IMR-90 (cell line): ENCODE results near the gene MUC6. TPM values are rescaled to one million over a fixed set of nuclear protein-coding genes. Genes with fewer than 3 reads are reported as not detected.

Source experiments
- ATAC-seq: fragments of 200-7000 bp; cut with Tn5 transposase; 2 replicates; pipeline ENCODE4 v1.9.1; 2020; ENCODE audit warnings: low read depth, mild to moderate bottlenecking, moderate library complexity
- BruUV-seq: library from RNA; stranded (reverse); fragments of 400-500 nt; replicated peaks from 2 replicates; lab custom pipeline; 2021; lab: Mats Ljungman, UMichigan
- CTCF ChIA-PET: fragments of 300-600 bp; formaldehyde crosslinking; extraction: SDS; loops from one replicate; lab custom pipeline; 2021; ENCODE audit warnings: antibody characterized with exemption; lab: Yijun Ruan, JAX
- POLR2A ChIA-PET: fragments of 300-600 bp; sonication (Branson Sonifier 250); formaldehyde crosslinking; loops from one replicate; lab custom pipeline; 2022; ENCODE audit warnings: antibody characterized with exemption; ENCODE audit not compliant: unreplicated experiment; lab: Charles Lee
- DNase-seq: peaks from one replicate; pipeline ENCODE4 v3.0.0; 2013
- H2AFZ ChIP-seq: replicated peaks from 2 replicates; pipeline ENCODE3; 2013; ENCODE audit warnings: low read length, mild to moderate bottlenecking; ENCODE audit not compliant: poor library complexity
- H2AK5ac ChIP-seq: 2 replicates; pipeline ENCODE4 v1.6.1; 2013; ENCODE audit warnings: low read depth, low read length, inconsistent platforms
- H2AK9ac ChIP-seq: replicated peaks from 2 replicates; pipeline ENCODE3; 2013; ENCODE audit warnings: mild to moderate bottlenecking, low read depth, low read length, moderate library complexity; ENCODE audit not compliant: poor library complexity
- H2BK120ac ChIP-seq: 2 replicates; pipeline ENCODE4 v1.6.1; 2013; ENCODE audit warnings: low read depth, low read length, inconsistent platforms
- H2BK15ac ChIP-seq: 3 replicates; pipeline ENCODE4 v1.6.1; 2013; ENCODE audit warnings: low read depth, low read length, inconsistent platforms
- H2BK20ac ChIP-seq: 2 replicates; pipeline ENCODE4 v1.6.1; 2013; ENCODE audit warnings: low read depth, mild to moderate bottlenecking, inconsistent platforms, low read length, moderate library complexity
- H2BK5ac ChIP-seq: 2 replicates; pipeline ENCODE4 v1.6.1; 2013; ENCODE audit warnings: mild to moderate bottlenecking, low read depth, low read length, inconsistent platforms; ENCODE audit not compliant: poor library complexity, severe bottlenecking
- H3K14ac ChIP-seq: replicated peaks from 2 replicates; pipeline ENCODE4 v1.6.1; 2013; ENCODE audit warnings: low read depth, low read length, inconsistent platforms
- H3K18ac ChIP-seq: 2 replicates; pipeline ENCODE4 v1.6.1; 2013; ENCODE audit warnings: low read depth, low read length, control low read depth
- H3K23ac ChIP-seq: 2 replicates; pipeline ENCODE4 v1.6.1; 2013; ENCODE audit warnings: low read depth, low read length, inconsistent platforms
- H3K27ac ChIP-seq: 2 replicates; pipeline ENCODE4 v1.5.1; 2013; ENCODE audit warnings: mild to moderate bottlenecking, control low read depth, low read length; ENCODE audit not compliant: insufficient read depth
- H3K27me3 ChIP-seq: 2 replicates; pipeline ENCODE4 v1.6.1; 2013; ENCODE audit warnings: low read length; ENCODE audit not compliant: control insufficient read depth, insufficient read depth
- H3K36me3 ChIP-seq: 2 replicates; pipeline ENCODE4 v1.6.1; 2013; ENCODE audit warnings: low read length, mixed read lengths; ENCODE audit not compliant: control insufficient read depth, insufficient read depth
- H3K4ac ChIP-seq: 2 replicates; pipeline ENCODE4 v1.6.1; 2013; ENCODE audit warnings: low read depth, low read length, inconsistent platforms
- H3K4me1 ChIP-seq: 2 replicates; pipeline ENCODE4 v1.6.1; 2013; ENCODE audit warnings: low read length, mixed read lengths; ENCODE audit not compliant: control insufficient read depth, insufficient read depth
- H3K4me2 ChIP-seq: 2 replicates; pipeline ENCODE4 v1.6.1; 2013; ENCODE audit warnings: low read depth, mild to moderate bottlenecking, control low read depth, low read length, moderate library complexity
- H3K4me3 ChIP-seq: 2 replicates; pipeline ENCODE4 v1.5.1; 2013; ENCODE audit warnings: low read depth, mild to moderate bottlenecking, control low read depth, low read length, moderate library complexity; ENCODE audit not compliant: insufficient read depth
- H3K56ac ChIP-seq: 2 replicates; pipeline ENCODE4 v1.6.1; 2013; ENCODE audit warnings: low read length, inconsistent platforms; ENCODE audit not compliant: insufficient read depth; ENCODE audit errors: extremely low read depth
- H3K79me1 ChIP-seq, 2 experiments: 2 replicates each; pipeline ENCODE4 v1.6.1; 2013; ENCODE audit warnings: low read length in 2 of 2, inconsistent platforms in 1 of 2, low read depth in 1 of 2
- H3K9ac ChIP-seq: 2 replicates; pipeline ENCODE4 v1.6.1; 2013; ENCODE audit warnings: low read depth, low read length, control low read depth
- H3K9me1 ChIP-seq: 2 replicates; pipeline ENCODE4 v1.6.1; 2013; ENCODE audit warnings: low read length, inconsistent platforms; ENCODE audit not compliant: insufficient read depth
- H3K9me3 ChIP-seq: 2 replicates; pipeline ENCODE4 v1.6.1; 2013; ENCODE audit warnings: low read length; ENCODE audit not compliant: control insufficient read depth, insufficient read depth
- H4K20me1 ChIP-seq: 2 replicates; pipeline ENCODE4 v1.6.1; 2013; ENCODE audit warnings: low read length, inconsistent platforms; ENCODE audit not compliant: insufficient read depth
- H4K5ac ChIP-seq: 2 replicates; pipeline ENCODE4 v1.6.1; 2013; ENCODE audit warnings: mild to moderate bottlenecking, low read depth, low read length, control low read depth
- H4K8ac ChIP-seq, 2 experiments: 2 replicates each; pipeline ENCODE4 v1.6.1; 2013; ENCODE audit warnings: low read depth in 2 of 2, low read length in 2 of 2, control low read depth in 1 of 2, inconsistent platforms in 1 of 2
- H4K91ac ChIP-seq: 2 replicates; pipeline ENCODE4 v1.6.1; 2013; ENCODE audit warnings: low read depth, low read length, inconsistent platforms; ENCODE audit not compliant: insufficient read depth
- MAFK ChIP-seq: IDR thresholded peaks from 2 replicates; pipeline ENCODE4 v1.6.1; 2012; ENCODE audit warnings: low read depth, low read length, improper control_type of control experiment
- MAZ ChIP-seq: IDR thresholded peaks from 2 replicates; pipeline ENCODE4 v1.6.1; 2012; ENCODE audit warnings: low read depth, mild to moderate bottlenecking, low read length, improper control_type of control experiment, moderate library complexity, borderline replicate concordance
- MXI1 ChIP-seq: IDR thresholded peaks from 2 replicates; pipeline ENCODE4 v1.6.1; 2012; ENCODE audit warnings: low read depth, mild to moderate bottlenecking, low read length, moderate library complexity, borderline replicate concordance
- NFE2L2 ChIP-seq: fragments of 150-350 bp; IDR thresholded peaks from 2 replicates; pipeline ENCODE4 v1.6.1; 2016; ENCODE audit warnings: low read depth, mild to moderate bottlenecking, low read length
- POLR2A ChIP-seq: IDR thresholded peaks from 2 replicates; pipeline ENCODE4 v1.6.1; 2012; ENCODE audit warnings: mild to moderate bottlenecking, low read depth, low read length
- RCOR1 ChIP-seq: IDR thresholded peaks from 2 replicates; pipeline ENCODE4 v1.6.1; 2012; ENCODE audit warnings: mild to moderate bottlenecking, low read length, improper control_type of control experiment; ENCODE audit not compliant: insufficient replicate concordance
- RFX5 ChIP-seq: IDR thresholded peaks from 2 replicates; pipeline ENCODE4 v1.8.0; 2012; ENCODE audit warnings: low read depth, mild to moderate bottlenecking, low read length, moderate library complexity
- SMC3 ChIP-seq: fragments of 150-350 bp; IDR thresholded peaks from 2 replicates; pipeline ENCODE4 v1.6.1; 2016; ENCODE audit warnings: low read depth, mild to moderate bottlenecking, antibody characterized with exemption, low read length, moderate library complexity
- WGBS, 2 experiments: methylation state at CpG; one replicate each; pipeline versions ENCODE4 v1.1.5 to v1.1.7; 2013; ENCODE audit warnings: missing lambda C conversion rate in 2 of 2; ENCODE audit not compliant: insufficient read length in 1 of 2; ENCODE audit errors: extremely low coverage in 2 of 2; 5-methylcytosine and 5-hydroxymethylcytosine counted together
- dilution Hi-C: fragments of 300-500 bp; cut with HindIII; formaldehyde crosslinking; loops from one replicate; pipeline ENCODE4 v1.14.3; 2018; ENCODE audit warnings: low sequenced_read_pairs; ENCODE audit not compliant: unreplicated experiment
- in situ Hi-C: fragments of 300-500 bp; cut with MboI; formaldehyde crosslinking; loops from 3 replicates; pipeline ENCODE4 v1.14.3; 2019; ENCODE audit warnings: low sequenced_read_pairs, inconsistent platforms, mixed read lengths
- intact Hi-C: fragments of 100-400 bp; cut with micrococcal nuclease; formaldehyde crosslinking; loops from 2 replicates; pipeline ENCODE4 v1.10.0; 2022
- polyA plus RNA-seq, 3 experiments: library from polyadenylated mRNA; depleted of rRNA; stranded (reverse); fragments of >200 nt; gene quantifications; 2 replicates each; pipeline ENCODE4 v1.2.3, GENCODE V29; 2012; ENCODE audit warnings: low replicate concordance in 1 of 3
- total RNA-seq: library from RNA; depleted of rRNA; stranded (reverse); fragments of >200 nt; gene quantifications from 2 replicates; pipeline ENCODE4 v1.2.3, GENCODE V29; 2012
- TF ChIP-seq, protein P1 (sequence below): fragments of 150-350 bp; IDR thresholded peaks from 2 replicates; pipeline ENCODE4 v1.6.1; 2017; ENCODE audit warnings: mild to moderate bottlenecking, antibody characterized with exemption, low read length, low read depth
- TF ChIP-seq, protein P2 (sequence below): fragments of 150-350 bp; IDR thresholded peaks from 2 replicates; pipeline ENCODE4 v1.6.1; 2016; ENCODE audit warnings: low read depth, mild to moderate bottlenecking, low read length, moderate library complexity, borderline replicate concordance
- TF ChIP-seq, protein P3 (sequence below): conservative IDR thresholded peaks from 2 replicates; pipeline ENCODE4 v1.5.1; 2012; ENCODE audit warnings: mild to moderate bottlenecking, low read depth, low read length, improper control_type of control experiment

MUC6 gene
- total and polyA plus RNA-seq, 2 of the 4 experiments (the other 2 are of a cell fraction): not detected

DNA sequence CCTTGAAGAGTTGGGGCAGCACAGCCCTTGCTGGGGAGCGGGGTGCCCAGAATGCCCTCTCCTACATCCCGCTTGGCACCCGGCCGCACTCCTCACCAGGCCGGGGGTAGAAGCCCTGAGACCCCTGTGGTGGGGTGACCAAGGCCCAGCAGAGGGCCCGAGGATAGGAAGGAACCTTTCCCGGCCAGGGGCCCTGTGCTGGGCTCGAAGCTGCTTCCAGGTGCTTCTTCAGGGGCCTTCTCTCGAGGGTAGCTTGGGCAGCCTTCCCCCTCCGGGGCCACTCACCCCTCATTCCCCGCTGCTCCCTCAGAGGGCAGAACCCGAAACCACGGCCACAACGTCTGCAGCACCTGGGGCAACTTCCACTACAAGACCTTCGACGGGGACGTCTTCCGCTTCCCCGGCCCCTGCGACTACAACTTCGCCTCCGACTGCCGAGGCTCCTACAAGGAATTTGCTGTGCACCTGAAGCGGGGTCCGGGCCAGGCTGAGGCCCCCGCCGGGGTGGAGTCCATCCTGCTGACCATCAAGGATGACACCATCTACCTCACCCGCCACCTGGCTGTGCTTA, 38.9 kb upstream of the MUC6 start:
- H4K20me1 ChIP-seq: no peaks in the 10 kb centered on the region
- H3K18ac ChIP-seq: no peak overlapping the region
- POLR2A ChIA-PET: no interaction called here
- H3K27ac ChIP-seq: no peak overlapping the region
- no peak overlapping the region for H3K4me2 ChIP-seq
- no peaks in the 10 kb centered on the region for H3K79me1 ChIP-seq
- H3K23ac ChIP-seq: no peak overlapping the region
- no peak overlapping the region for H3K56ac ChIP-seq
- H2AK9ac ChIP-seq: no peak overlapping the region
- CTCF ChIA-PET: no interaction called here
- ATAC-seq (no peak), DNase-seq (no peak)
- intact Hi-C loops: no loop called here
- no peak overlapping the region for H2BK15ac ChIP-seq
- H4K8ac ChIP-seq: no peak overlapping the region
- H2BK120ac ChIP-seq: no peak overlapping the region
- no peak overlapping the region for H2BK5ac ChIP-seq
- H3K4me3 ChIP-seq: no peak overlapping the region
- dilution Hi-C loops: no loop called here
- no peaks in the 10 kb centered on the region for H3K36me3 ChIP-seq
- H3K9ac ChIP-seq: no peak overlapping the region
- H2AFZ ChIP-seq: no peak overlapping the region
- no peaks in the 10 kb centered on the region for H3K9me1 ChIP-seq
- BruUV-seq: no TSS peak
- no peak overlapping the region for H4K5ac ChIP-seq
- peaks cover 11% of the 10 kb centered on the region for H3K4me1 ChIP-seq
- no peak for TF ChIP-seq SMC3
- TF ChIP-seq MAFK: no peak
- TF ChIP-seq MXI1: no peak
- TF ChIP-seq MAZ: no peak
- TF ChIP-seq, protein P1, sequence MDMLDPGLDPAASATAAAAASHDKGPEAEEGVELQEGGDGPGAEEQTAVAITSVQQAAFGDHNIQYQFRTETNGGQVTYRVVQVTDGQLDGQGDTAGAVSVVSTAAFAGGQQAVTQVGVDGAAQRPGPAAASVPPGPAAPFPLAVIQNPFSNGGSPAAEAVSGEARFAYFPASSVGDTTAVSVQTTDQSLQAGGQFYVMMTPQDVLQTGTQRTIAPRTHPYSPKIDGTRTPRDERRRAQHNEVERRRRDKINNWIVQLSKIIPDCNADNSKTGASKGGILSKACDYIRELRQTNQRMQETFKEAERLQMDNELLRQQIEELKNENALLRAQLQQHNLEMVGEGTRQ: no peak
- TF ChIP-seq, protein P2, sequence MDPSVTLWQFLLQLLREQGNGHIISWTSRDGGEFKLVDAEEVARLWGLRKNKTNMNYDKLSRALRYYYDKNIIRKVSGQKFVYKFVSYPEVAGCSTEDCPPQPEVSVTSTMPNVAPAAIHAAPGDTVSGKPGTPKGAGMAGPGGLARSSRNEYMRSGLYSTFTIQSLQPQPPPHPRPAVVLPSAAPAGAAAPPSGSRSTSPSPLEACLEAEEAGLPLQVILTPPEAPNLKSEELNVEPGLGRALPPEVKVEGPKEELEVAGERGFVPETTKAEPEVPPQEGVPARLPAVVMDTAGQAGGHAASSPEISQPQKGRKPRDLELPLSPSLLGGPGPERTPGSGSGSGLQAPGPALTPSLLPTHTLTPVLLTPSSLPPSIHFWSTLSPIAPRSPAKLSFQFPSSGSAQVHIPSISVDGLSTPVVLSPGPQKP: no peak
- TF ChIP-seq, protein P3, sequence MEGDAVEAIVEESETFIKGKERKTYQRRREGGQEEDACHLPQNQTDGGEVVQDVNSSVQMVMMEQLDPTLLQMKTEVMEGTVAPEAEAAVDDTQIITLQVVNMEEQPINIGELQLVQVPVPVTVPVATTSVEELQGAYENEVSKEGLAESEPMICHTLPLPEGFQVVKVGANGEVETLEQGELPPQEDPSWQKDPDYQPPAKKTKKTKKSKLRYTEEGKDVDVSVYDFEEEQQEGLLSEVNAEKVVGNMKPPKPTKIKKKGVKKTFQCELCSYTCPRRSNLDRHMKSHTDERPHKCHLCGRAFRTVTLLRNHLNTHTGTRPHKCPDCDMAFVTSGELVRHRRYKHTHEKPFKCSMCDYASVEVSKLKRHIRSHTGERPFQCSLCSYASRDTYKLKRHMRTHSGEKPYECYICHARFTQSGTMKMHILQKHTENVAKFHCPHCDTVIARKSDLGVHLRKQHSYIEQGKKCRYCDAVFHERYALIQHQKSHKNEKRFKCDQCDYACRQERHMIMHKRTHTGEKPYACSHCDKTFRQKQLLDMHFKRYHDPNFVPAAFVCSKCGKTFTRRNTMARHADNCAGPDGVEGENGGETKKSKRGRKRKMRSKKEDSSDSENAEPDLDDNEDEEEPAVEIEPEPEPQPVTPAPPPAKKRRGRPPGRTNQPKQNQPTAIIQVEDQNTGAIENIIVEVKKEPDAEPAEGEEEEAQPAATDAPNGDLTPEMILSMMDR: no peak
- no peak for TF ChIP-seq RFX5
- TF ChIP-seq RCOR1: no peak
- no peak for TF ChIP-seq POLR2A
- no peak for TF ChIP-seq NFE2L2
- no peaks in the 10 kb centered on the region; the same call in 1 of the 2 replicates for H3K27me3 ChIP-seq
- H3K4ac ChIP-seq: no peak overlapping the region
- WGBS, 2 experiments: 80% methylated on average over 14 of the region's 28 CpGs; no CpG with 5 or more reads in 1 of the 2 experiments
- no peak overlapping the region for H3K14ac ChIP-seq
- in situ Hi-C loops: no loop called here
- no peaks in the 10 kb centered on the region for H3K9me3 ChIP-seq
- H4K91ac ChIP-seq: no peak overlapping the region
- H2BK20ac ChIP-seq: no peak overlapping the region
- H2AK5ac ChIP-seq: no peak overlapping the region
